HG03558 (cell line): ENCODE results near the gene EGLN3.

Experiments
- ATAC-seq: cut with Tn5 transposase; IDR thresholded peaks from one replicate; pipeline ENCODE4 v1.9.1; 2021; ENCODE audit warnings: moderate number of reproducible peaks; ENCODE audit not compliant: unreplicated experiment; ENCODE audit errors: extremely low read depth

Gene EGLN3

GRCh38 chr14:33880330-33880729, 70.5 kb downstream of the EGLN3 start:
- ATAC-seq = no peak

GRCh38 chr14:33879684-33880286, 71.1 kb downstream of the EGLN3 start:
- no peak for ATAC-seq

DNA sequence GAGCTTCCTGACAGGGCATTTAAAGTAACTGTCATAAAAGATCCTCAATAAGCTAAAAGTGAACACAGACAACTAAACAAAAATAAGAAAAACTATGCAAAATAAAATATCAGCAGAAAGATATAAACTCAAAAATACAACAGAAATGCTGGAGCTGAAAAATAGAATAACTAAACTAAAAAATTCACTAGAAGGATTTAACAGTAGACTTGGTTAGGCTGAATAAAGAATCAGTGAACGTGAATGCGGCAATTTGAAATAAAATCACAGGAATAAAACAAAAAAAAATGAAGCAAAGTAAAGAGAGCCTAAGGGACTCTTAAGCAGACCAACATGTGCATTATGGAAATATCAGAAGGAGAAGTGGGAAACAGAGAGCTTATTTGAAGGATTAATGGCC, 74.6 kb downstream of the EGLN3 start:
- no peak for ATAC-seq
